Body of pancreas (tissue), 4 donors: ENCODE results near the gene IQCC. TPM values are rescaled to one million over a fixed set of nuclear protein-coding genes. Genes with fewer than 3 reads are reported as not detected.

ENCODE experiments used
- ATAC-seq: fragments of 150-250 bp; one replicate; pipeline ENCODE4 v1.9.1; 2016
- DNase-seq, 4 donors: peaks; one replicate each; pipeline ENCODE4 v3.0.0-alpha.2; 2019
- H3K27ac ChIP-seq, 4 donors: fragments of 200-600 bp; sonication (generic); 1 replicate in 3 of 4; 2 replicates in 1 of 4; pipeline versions ENCODE4 v1.5.1 to v1.6.1; 2016 to 2019; ENCODE audit warnings: mild to moderate bottlenecking in 1 of 4, mixed read lengths in 1 of 4, moderate library complexity in 1 of 4
- H3K27me3 ChIP-seq, 2 donors: fragments of 200-600 bp; sonication (generic); one replicate each; pipeline ENCODE4 v1.6.0; 2016; ENCODE audit warnings: mild to moderate bottlenecking in 1 of 2
- H3K36me3 ChIP-seq, 2 donors: fragments of 200-600 bp; sonication (generic); replicated peaks in 1 of 2; 2 replicates each; pipeline ENCODE4 v1.5.1; 2016; ENCODE audit warnings: low read depth in 2 of 2; ENCODE audit not compliant: insufficient read depth in 1 of 2
- H3K4me1 ChIP-seq: fragments of 200-600 bp; sonication (generic); one replicate; pipeline ENCODE4 v1.6.0; 2016
- H3K4me3 ChIP-seq, 2 donors: fragments of 200-600 bp; sonication (generic); 1 replicate in 1 of 2; 2 replicates in 1 of 2; pipeline ENCODE4 v1.5.1; 2016 to 2019
- H3K9me3 ChIP-seq, 3 donors: fragments of 200-600 bp; sonication (generic); 1 replicate in 2 of 3; 2 replicates in 1 of 3; pipeline ENCODE4 v1.5.1; 2016
- CTCF ChIP-seq, 7 experiments: fragments of 450-650 bp in 4 of 7; fragments of 200-600 bp in 3 of 7; sonication (generic) in 3 of 7; IDR thresholded peaks; one replicate each; pipeline ENCODE4 v1.5.1; 2016 to 2019; ENCODE audit warnings: antibody characterized with exemption in 7 of 7
- POLR2A ChIP-seq, 3 donors: fragments of 450-650 bp; IDR thresholded peaks; one replicate each; pipeline ENCODE4 v1.6.1; 2016; ENCODE audit warnings: antibody characterized with exemption in 3 of 3, mild to moderate bottlenecking in 2 of 3
- WGBS, 2 donors: methylation state at CpG; one replicate each; pipeline ENCODE4 v1.1.5; 2017; 5-methylcytosine and 5-hydroxymethylcytosine counted together
- intact Hi-C: fragments of 100-400 bp; cut with DNase I; formaldehyde crosslinking; loops from one replicate; pipeline ENCODE4 v1.15.1; 2023
- total RNA-seq, 2 donors: library from RNA; depleted of rRNA; stranded (reverse); fragments of >200 nt; gene quantifications; one replicate each; pipeline ENCODE4 v1.1.0, GENCODE V29; 2016

Gene IQCC
- total RNA-seq, 2 donors from 2014 or later, result 1.8 to 5.3 TPM

- Histone ChIP-seq H3K27me3 (no peaks in the 10 kb centered on the region), H3K4me1 (peaks cover 39% of the 10 kb centered on the region), H3K9me3 (no peaks in the 10 kb centered on the region), H3K27ac (no peak overlapping the region), H3K36me3 (no peaks in the 10 kb centered on the region), H3K4me3 (no peak overlapping the region)
- DNase-seq (peak in 2 of 4 donors; percentile 30 to 37), ATAC-seq (no peak)
- TF ChIP-seq POLR2A (IDR thresholded peaks at IDR 0.05), result no peak
- no peak for TF ChIP-seq CTCF (IDR thresholded peaks at IDR 0.05)
- intact Hi-C loops, result no loop called here
- 36 to 37% methylated on average over 7 of the region's 7 CpGs for WGBS, 2 donors
Measured at GRCh38 chr1:32242341-32242851, 36.9 kb downstream of the IQCC start.

- Histone ChIP-seq H3K36me3 (no peaks in the 10 kb centered on the region), H3K4me1 (peaks cover 37% of the 10 kb centered on the region), H3K4me3 (no peak within 1 kb of the TSS), H3K27ac (peak within 1 kb of the TSS in 3 of 4 donors; percentile 26 to 42 (median 34)), H3K9me3 (no peaks in the 10 kb centered on the region), H3K27me3 (no peaks in the 10 kb centered on the region)
- 67 to 86% methylated on average over 2 to 3 of the region's 3 CpGs for WGBS, 2 donors
- ATAC-seq (peak; percentile 23), DNase-seq (no peak)
- intact Hi-C loops, result no loop called here
- TF ChIP-seq CTCF (IDR thresholded peaks at IDR 0.05), result no peak
Measured at GRCh38 chr1:32246888-32247273, 41.4 kb downstream of the IQCC start, which contains the start of gene FAM167B. FAM167B (plus strand) TSS chr1:32247222; CDS start chr1:32247422, 200 bp downstream.

DNA sequence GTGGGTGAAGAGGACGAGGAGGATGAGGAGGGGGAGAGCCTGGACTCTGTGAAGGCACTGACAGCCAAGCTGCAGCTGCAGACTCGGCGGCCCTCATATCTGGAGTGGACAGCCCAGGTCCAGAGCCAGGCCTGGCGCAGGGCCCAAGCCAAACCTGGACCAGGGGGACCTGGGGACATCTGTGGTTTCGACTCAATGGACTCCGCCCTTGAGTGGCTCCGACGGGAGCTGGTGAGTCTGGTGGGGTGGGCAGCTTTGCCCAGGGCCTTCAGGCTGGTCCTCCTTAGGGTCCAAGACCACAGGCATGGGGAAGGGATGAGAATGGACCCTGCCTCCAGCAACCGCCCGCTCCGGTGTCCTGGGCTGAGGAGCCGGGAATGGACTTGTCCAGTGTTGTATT lies 42.0 kb downstream of the IQCC start:
- no peak for ATAC-seq
- Histone ChIP-seq H3K4me3 (no peak overlapping the region), H3K27me3 (no peaks in the 10 kb centered on the region), H3K27ac (peak overlapping the region in 2 of 4 donors; percentile 34 to 42), H3K36me3 (no peaks in the 10 kb centered on the region), H3K4me1 (peaks cover 31% of the 10 kb centered on the region), H3K9me3 (no peaks in the 10 kb centered on the region)
- 66 to 82% methylated on average over 6 to 9 of the region's 12 CpGs for WGBS, 2 donors
- peak in 1 of 4 donors; percentile 19 for DNase-seq
- TF ChIP-seq POLR2A (IDR thresholded peaks at IDR 0.05), result no peak
- no peak for TF ChIP-seq CTCF (IDR thresholded peaks at IDR 0.05)
- intact Hi-C loops, result no loop called here

GRCh38 chr1:32247983-32248889 lies 42.8 kb downstream of the IQCC start:
- H3K36me3 ChIP-seq, result no peaks in the 10 kb centered on the region
- peaks cover 28% of the 10 kb centered on the region for H3K4me1 ChIP-seq
- TF ChIP-seq POLR2A (IDR thresholded peaks at IDR 0.05), result no peak
- TF ChIP-seq CTCF (IDR thresholded peaks at IDR 0.05), result peak; percentile 78 to 91 (median 84)
- peak; percentile 80 for ATAC-seq
- no peaks in the 10 kb centered on the region for H3K27me3 ChIP-seq
- peak overlapping the region in 3 of 4 donors; percentile 26 to 42 (median 34) for H3K27ac ChIP-seq
- no peaks in the 10 kb centered on the region for H3K9me3 ChIP-seq
- DNase-seq, result peak; percentile 87 to 94 (median 90)
- H3K4me3 ChIP-seq, result no peak overlapping the region
- intact Hi-C loops, result no loop called here
- WGBS, 2 donors, result 9 to 10% methylated on average over 10 to 31 of the region's 31 CpGs
